ENCODE data around the gene TKT.
"Not testable (repeated sequence)": the region's sequence is repeated elsewhere in the genome, so short reads cannot be mapped to it uniquely, and the experiment has no call there.

Gene TKT

DNA sequence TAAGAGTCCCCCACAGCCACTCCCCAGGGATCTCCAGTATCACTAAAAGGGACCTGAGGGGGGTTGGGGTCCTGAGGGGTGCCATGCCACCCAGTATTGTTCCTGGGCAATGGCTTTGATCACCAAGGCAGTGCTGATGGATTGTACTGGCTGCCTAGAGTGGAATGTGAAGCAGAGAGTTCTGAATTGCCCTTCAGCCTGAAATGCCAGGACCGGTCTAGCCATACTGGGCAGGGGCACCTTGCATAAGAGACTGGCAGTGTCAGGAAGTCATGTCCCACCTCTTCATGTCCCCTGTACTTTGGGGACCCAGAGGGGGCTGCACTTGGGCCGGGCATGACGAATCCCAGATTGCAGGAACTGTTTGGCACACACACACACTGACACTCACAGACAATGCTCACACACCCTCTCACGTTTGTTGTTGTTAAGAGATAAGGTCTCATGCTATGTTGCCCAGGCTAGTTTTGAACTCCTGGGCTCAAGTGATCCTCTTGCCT lies 4.5 kb upstream of the TKT start:
- Histone ChIP-seq H3K27me3 (ENCODE audit: control insufficient read depth in 1 of 2, insufficient read depth in 2 of 2, low read length in 2 of 2) (no peaks in the 10 kb centered on the region), H3K4me1 (ENCODE audit: control insufficient read depth, insufficient read depth, low read length) (peaks cover 4% of the 10 kb centered on the region), H3K9ac (ENCODE audit: low read length in 2 of 2) (no peak overlapping the region), H3K9me3 (ENCODE audit: control insufficient read depth in 2 of 2, low read length in 2 of 2) (no peaks in the 10 kb centered on the region), H3K27ac (ENCODE audit: low read length) (no peak overlapping the region), H3K4me3 (ENCODE audit: low read length in 2 of 2) (no peak overlapping the region), H3K36me3 (ENCODE audit: control insufficient read depth in 2 of 2, insufficient read depth in 2 of 2, low read length in 2 of 2) (no peaks in the 10 kb centered on the region)

DNA sequence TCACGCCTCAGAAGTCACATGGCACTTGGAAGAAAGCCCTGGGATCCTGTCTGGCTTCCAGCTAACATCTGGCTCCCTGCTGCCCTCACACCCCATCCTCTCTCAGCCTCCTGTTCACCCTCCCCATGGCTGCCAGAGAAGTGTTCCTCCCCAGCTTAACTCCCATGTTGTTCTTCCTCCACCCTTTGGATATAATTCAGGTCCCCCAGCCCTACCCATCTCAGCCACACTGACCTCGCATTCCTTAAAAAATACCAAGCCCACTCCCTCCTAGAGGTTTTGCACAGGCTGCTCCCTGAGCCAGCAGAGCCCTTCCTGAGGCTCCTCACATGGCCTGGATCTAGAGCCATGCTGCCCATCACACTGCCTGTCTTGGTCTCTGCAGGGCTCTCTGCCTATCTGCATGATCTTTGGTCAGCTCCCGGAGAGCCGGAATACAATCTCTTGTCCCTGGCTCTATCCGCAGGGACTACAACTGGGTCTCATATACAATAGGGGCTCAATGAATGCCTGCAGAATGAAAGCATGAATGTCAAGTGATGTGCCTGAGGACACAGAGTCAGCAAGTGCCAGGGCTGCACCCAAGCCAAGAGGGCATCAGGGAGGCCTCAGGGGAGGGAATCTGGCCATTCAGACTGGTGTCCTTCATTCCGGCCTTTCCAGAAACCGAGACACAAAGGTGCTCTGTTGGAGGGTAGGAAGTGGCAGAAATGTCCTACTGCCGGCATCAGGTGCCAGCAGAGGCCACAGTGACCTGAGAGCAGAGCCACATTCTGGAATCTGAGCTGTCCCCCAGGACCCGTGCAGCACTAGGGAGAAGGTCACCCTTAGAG lies 3.8 kb upstream of the TKT start:
- Histone ChIP-seq H3K9me3 (ENCODE audit: control insufficient read depth in 2 of 2, low read length in 2 of 2) (no peaks in the 10 kb centered on the region), H3K9ac (ENCODE audit: low read length in 2 of 2) (no peak overlapping the region), H3K27me3 (ENCODE audit: control insufficient read depth in 1 of 2, insufficient read depth in 2 of 2, low read length in 2 of 2) (no peaks in the 10 kb centered on the region), H3K36me3 (ENCODE audit: control insufficient read depth in 2 of 2, insufficient read depth in 2 of 2, low read length in 2 of 2) (no peaks in the 10 kb centered on the region), H3K27ac (ENCODE audit: low read length) (no peak overlapping the region), H3K4me3 (ENCODE audit: low read length in 2 of 2) (no peak overlapping the region), H3K4me1 (ENCODE audit: control insufficient read depth, insufficient read depth, low read length) (peaks cover 6% of the 10 kb centered on the region)

DNA sequence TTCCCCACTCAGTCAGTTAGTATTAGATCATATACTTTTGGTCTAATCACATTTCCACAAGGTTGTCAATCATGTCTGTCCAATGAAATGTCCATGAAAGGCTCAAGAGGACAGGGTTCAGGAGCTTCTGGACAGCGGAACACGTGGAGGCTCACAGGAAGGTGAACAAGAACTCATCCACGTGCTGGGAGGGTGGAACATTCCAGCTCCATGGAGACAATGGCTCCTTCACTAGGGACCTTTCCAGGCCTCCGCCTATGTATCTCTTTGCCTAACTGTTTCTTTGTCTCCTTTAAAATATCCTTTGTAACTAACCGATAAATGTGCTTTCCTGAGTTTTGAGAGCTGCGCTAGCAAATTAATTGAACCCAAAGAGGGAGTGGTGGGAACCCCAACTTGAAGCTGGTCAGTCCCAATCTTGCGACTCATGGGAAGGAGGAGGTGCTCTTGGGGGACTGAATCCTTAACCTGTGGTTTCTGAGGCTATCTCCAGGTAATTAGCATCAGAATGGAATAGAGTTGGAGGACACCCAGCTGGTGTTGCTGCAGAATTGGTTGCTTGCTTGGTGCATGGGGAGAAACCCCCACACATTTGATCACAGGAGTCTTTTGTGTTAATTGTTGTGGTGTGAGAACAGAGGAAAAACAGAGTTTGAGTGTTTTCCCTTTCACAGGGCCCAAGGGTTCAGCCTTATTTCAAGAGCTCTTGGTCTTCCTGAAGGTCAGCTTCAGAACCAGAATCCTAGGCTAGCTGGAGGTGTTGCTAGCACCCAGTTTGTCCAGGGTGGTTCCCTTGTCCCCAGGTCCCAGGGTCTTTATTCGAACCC lies 3.0 kb upstream of the TKT start:
- no peak overlapping the region for H3K9ac ChIP-seq (ENCODE audit: low read length in 2 of 2)
- H3K4me3 ChIP-seq (ENCODE audit: low read length in 2 of 2) = no peak overlapping the region
- H3K36me3 ChIP-seq (ENCODE audit: control insufficient read depth in 2 of 2, insufficient read depth in 2 of 2, low read length in 2 of 2) = no peaks in the 10 kb centered on the region
- no peak overlapping the region for H3K27ac ChIP-seq (ENCODE audit: low read length)
- H3K9me3 ChIP-seq (ENCODE audit: control insufficient read depth in 2 of 2, low read length in 2 of 2) = no peaks in the 10 kb centered on the region
- no peaks in the 10 kb centered on the region for H3K27me3 ChIP-seq (ENCODE audit: control insufficient read depth in 1 of 2, insufficient read depth in 2 of 2, low read length in 2 of 2)
- H3K4me1 ChIP-seq (ENCODE audit: control insufficient read depth, insufficient read depth, low read length) = peaks cover 14% of the 10 kb centered on the region

DNA sequence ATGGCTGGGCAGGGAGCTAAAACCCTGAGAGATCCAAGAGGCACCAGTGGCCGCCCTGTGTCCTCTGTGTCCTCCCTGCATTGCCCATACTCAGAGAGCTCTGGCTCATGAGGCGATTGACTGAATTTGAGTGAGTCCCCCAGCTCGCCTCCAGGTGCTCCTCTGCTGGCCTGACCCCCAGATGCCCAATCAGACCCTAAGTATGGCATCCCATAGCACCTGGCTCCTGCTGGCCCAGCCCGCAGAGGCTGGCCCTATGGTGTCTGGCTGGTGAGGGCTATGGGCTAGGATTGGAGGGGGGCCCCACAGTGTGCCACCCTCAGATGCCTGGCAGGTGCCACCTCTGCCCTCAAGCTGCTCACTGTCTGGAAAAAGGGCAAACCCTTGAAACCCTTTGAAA lies 1.6 kb upstream of the TKT start:
- H3K36me3 ChIP-seq (ENCODE audit: control insufficient read depth in 2 of 2, insufficient read depth in 2 of 2, low read length in 2 of 2) = no peaks in the 10 kb centered on the region
- peaks cover 26% of the 10 kb centered on the region for H3K4me1 ChIP-seq (ENCODE audit: control insufficient read depth, insufficient read depth, low read length)
- no peaks in the 10 kb centered on the region for H3K9me3 ChIP-seq (ENCODE audit: control insufficient read depth in 2 of 2, low read length in 2 of 2)
- H3K27me3 ChIP-seq (ENCODE audit: control insufficient read depth in 1 of 2, insufficient read depth in 2 of 2, low read length in 2 of 2) = no peaks in the 10 kb centered on the region
- no peak overlapping the region for H3K4me3 ChIP-seq (ENCODE audit: low read length in 2 of 2)
- H3K9ac ChIP-seq (ENCODE audit: low read length in 2 of 2) = no peak overlapping the region
- H3K27ac ChIP-seq (ENCODE audit: low read length) = no peak overlapping the region

DNA sequence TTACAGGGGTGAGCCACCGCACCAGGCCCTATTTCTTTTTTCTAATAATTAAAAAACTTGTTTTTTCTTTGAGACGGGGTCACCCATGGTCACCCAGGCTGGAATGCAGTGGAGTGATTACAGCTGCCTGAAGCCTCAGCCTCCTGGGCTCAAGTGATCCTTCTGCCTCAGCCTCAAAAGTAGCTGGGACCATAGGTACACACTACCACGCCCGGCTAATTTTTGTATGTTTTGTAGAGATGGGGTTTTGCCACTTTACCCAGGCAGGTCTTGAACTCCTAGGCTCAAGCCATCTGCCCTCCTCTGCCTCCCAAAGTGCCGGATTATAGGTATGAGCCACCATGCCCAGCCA lies 858 bp upstream of the TKT start:
- Histone ChIP-seq H3K9ac (ENCODE audit: low read length in 2 of 2) (no peak overlapping the region), H3K27me3 (ENCODE audit: control insufficient read depth in 1 of 2, insufficient read depth in 2 of 2, low read length in 2 of 2) (no peaks in the 10 kb centered on the region), H3K27ac (ENCODE audit: low read length) (no peak overlapping the region), H3K36me3 (ENCODE audit: control insufficient read depth in 2 of 2, insufficient read depth in 2 of 2, low read length in 2 of 2) (no peaks in the 10 kb centered on the region), H3K4me3 (ENCODE audit: low read length in 2 of 2) (no peak overlapping the region), H3K9me3 (ENCODE audit: control insufficient read depth in 2 of 2, low read length in 2 of 2) (no peaks in the 10 kb centered on the region), H3K4me1 (ENCODE audit: control insufficient read depth, insufficient read depth, low read length) (peaks cover 26% of the 10 kb centered on the region)

DNA sequence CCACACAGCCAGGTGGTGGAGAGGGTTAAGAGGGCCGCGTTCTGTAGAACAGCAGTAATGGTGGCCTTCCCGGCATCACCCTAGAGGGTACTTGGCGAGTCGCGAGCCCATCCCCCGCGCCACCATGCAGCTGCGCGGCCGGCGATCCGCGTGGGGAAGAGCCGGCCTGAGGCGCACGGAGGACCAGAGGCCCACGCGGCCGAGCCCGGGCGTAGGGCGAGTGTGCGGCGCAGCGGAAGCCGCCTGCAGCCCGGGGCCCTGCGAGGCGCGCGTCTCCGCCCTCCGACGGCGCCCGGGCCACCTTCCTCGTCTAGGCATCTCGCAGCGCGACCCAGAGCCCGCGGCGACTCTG lies 423 bp downstream of the TKT start:
- Histone ChIP-seq H3K36me3 (ENCODE audit: control insufficient read depth in 2 of 2, insufficient read depth in 2 of 2, low read length in 2 of 2) (no peaks in the 10 kb centered on the region), H3K4me1 (ENCODE audit: control insufficient read depth, insufficient read depth, low read length) (peaks cover 38% of the 10 kb centered on the region), H3K9ac (ENCODE audit: low read length in 2 of 2) (peak overlapping the region; percentile 76 to 86), H3K27ac (ENCODE audit: low read length) (peak overlapping the region; percentile 69), H3K27me3 (ENCODE audit: control insufficient read depth in 1 of 2, insufficient read depth in 2 of 2, low read length in 2 of 2) (no peaks in the 10 kb centered on the region), H3K4me3 (ENCODE audit: low read length in 2 of 2) (peak overlapping the region; percentile 88 to 96), H3K9me3 (ENCODE audit: control insufficient read depth in 2 of 2, low read length in 2 of 2) (no peaks in the 10 kb centered on the region)

DNA sequence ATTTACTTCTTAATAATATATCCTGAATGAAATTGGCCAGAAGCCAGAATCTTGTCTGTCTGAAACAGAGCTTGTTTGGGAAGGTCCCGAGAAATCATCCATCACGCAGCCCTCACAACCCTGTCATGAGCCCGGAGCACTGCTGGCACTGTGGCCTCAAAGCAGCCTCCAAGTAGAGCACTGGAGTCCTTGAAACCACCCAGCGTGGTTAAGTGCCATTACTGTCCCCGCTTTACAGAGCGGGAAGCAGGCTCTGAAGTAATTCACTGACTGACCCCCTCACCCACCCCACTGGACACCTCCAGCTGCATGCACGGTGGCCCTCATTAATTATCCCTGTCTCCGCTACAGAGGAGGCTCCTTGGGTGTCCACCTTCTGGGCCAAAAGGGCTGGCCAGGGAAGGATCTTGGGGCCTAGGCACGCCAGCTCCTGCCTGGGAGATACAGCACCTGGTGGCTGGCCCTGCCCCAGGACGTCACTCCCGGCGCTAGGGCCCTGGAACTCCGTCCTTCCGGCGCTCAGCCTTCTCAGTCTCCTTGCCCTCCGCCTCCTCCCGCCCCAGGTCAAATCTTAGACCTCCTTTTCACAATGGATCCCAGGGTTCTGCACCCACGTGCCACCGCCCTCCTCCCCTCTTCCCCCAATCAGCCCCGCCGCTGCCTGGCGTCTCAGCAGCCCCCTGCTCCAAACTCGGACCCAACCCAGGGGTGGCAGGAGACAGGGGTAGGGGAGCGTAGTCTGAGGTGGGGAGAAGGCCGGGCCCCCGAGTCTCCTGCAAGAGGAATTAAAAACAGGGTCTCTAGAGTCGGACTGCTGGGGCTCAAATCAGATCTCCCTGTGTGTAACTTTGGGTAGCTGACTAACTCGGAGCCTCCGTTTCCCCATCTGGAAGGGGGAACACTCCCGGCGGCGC lies 1.1 kb downstream of the TKT start:
- Histone ChIP-seq H3K36me3 (ENCODE audit: control insufficient read depth in 2 of 2, insufficient read depth in 2 of 2, low read length in 2 of 2) (no peaks in the 10 kb centered on the region), H3K9ac (ENCODE audit: low read length in 2 of 2) (peak overlapping the region; percentile 76 to 86), H3K4me1 (ENCODE audit: control insufficient read depth, insufficient read depth, low read length) (peaks cover 44% of the 10 kb centered on the region), H3K27me3 (ENCODE audit: control insufficient read depth in 1 of 2, insufficient read depth in 2 of 2, low read length in 2 of 2) (no peaks in the 10 kb centered on the region), H3K4me3 (ENCODE audit: low read length in 2 of 2) (peak overlapping the region; percentile 88 to 96), H3K9me3 (ENCODE audit: control insufficient read depth in 2 of 2, low read length in 2 of 2) (no peaks in the 10 kb centered on the region), H3K27ac (ENCODE audit: low read length) (peak overlapping the region; percentile 69)

DNA sequence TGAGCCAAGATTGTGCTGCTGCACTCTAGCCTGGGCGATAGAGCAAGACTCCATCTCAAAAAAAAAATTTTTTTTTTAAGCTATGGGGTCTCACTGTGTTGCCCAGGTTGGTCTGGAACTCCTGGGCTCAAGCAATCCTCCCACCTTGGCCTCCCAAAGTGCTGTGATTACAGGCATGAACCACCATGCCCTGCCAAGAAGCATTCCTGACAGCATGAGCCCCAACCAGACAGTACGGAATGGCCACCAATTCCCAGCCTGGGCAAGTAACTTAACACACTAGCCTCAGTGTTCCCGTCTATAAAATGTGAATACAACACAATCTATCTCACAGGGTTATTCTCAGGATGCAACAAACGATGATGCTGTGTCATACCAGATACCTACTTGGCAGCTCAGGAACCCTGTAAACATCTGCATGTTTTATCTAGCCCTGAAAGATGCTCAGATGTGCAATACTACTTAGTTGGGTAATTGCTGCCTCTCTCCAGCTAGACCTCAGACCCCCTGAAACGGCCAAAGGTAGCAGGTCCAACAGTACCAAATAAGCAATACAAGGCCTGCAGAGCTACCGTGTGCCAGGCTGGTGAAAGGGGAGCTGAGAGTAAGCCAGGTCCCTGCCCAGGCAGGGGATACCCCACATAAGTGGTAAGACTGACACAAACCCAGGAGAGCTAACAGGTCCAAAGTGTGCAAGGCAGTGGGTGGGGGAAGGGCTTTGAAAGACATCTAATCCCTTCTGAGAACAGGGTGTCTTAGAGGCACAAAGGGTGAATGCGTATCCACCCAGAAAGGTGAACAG lies 1.9 kb downstream of the TKT start:
- H3K9ac ChIP-seq (ENCODE audit: low read length in 2 of 2) = peak overlapping the region; percentile 76 to 86
- peak overlapping the region; percentile 69 for H3K27ac ChIP-seq (ENCODE audit: low read length)
- H3K27me3 ChIP-seq (ENCODE audit: control insufficient read depth in 1 of 2, insufficient read depth in 2 of 2, low read length in 2 of 2) = no peaks in the 10 kb centered on the region
- no peaks in the 10 kb centered on the region for H3K36me3 ChIP-seq (ENCODE audit: control insufficient read depth in 2 of 2, insufficient read depth in 2 of 2, low read length in 2 of 2)
- peaks cover 47% of the 10 kb centered on the region for H3K4me1 ChIP-seq (ENCODE audit: control insufficient read depth, insufficient read depth, low read length)
- H3K9me3 ChIP-seq (ENCODE audit: control insufficient read depth in 2 of 2, low read length in 2 of 2) = no peaks in the 10 kb centered on the region
- H3K4me3 ChIP-seq (ENCODE audit: low read length in 2 of 2) = peak overlapping the region; percentile 88 to 96

DNA sequence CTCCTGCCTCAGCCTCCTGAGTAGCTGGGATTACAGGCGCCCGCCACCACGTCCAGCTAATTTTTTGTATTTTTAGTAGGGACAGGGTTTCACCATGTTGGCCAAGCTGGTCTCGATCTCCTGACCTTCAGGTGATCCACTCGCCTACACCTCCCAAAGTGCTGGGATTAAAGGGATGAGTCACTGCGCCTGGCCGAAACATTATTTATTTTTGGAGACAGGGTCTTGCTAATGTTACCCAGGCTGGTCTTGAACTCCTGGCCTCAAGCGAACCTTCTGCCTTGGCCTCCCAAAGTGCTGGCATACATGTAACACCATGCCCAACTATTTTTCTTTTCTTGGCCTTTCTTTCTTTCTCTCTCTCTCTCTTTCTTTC lies 2.9 kb downstream of the TKT start:
- H3K36me3 ChIP-seq (ENCODE audit: control insufficient read depth in 2 of 2, insufficient read depth in 2 of 2, low read length in 2 of 2); H3K9ac ChIP-seq (ENCODE audit: low read length in 2 of 2); H3K9me3 ChIP-seq (ENCODE audit: control insufficient read depth in 2 of 2, low read length in 2 of 2); H3K27me3 ChIP-seq (ENCODE audit: control insufficient read depth in 1 of 2, insufficient read depth in 2 of 2, low read length in 2 of 2); H3K27ac ChIP-seq (ENCODE audit: low read length): not testable (repeated sequence)
- H3K4me3 ChIP-seq (ENCODE audit: low read length in 2 of 2) = peak overlapping the region in 1 of 2 donors; percentile 15
- peaks cover 47% of the 10 kb centered on the region for H3K4me1 ChIP-seq (ENCODE audit: control insufficient read depth, insufficient read depth, low read length)

Data from stomach smooth muscle (tissue), 2 donors.